ENCODE measurements around the gene ELMOD1. TPM values are rescaled to one million over a fixed set of nuclear protein-coding genes. Genes with fewer than 3 reads are reported as not detected.

The ELMOD1 gene
- total RNA-seq, 2 experiments from 2014 or later, result not detected

GRCh38 chr11:107707215-107707671, 116.3 kb downstream of the ELMOD1 start:
- DNase-seq, result no peak
- CTCF ChIA-PET, result no interaction called here
- TF ChIP-seq CTCF (IDR thresholded peaks at IDR 0.05), result no peak
- no peak overlapping the region for H3K27ac Mint-ChIP-seq
- H3K4me3 ChIP-seq (ENCODE audit: low read length), result no peak overlapping the region
- no peaks in the 10 kb centered on the region for H3K9me3 ChIP-seq (ENCODE audit: control insufficient read depth in 1 of 2, insufficient read depth in 1 of 2, low read length in 2 of 2)
- no peaks in the 10 kb centered on the region for H3K9me3 Mint-ChIP-seq
- POLR2A ChIA-PET, result no interaction called here
- H3K4me1 Mint-ChIP-seq (ENCODE audit: low read depth), result no peaks in the 10 kb centered on the region
- no peak overlapping the region for H3K4me3 Mint-ChIP-seq
- intact Hi-C loops (cut with DNase I, micrococcal nuclease), result no loop called here
- no peaks in the 10 kb centered on the region for H3K4me1 ChIP-seq (ENCODE audit: insufficient read depth, low read length)
- peaks cover 0 to 2% of the 10 kb centered on the region in 2 experiments for H3K27me3 ChIP-seq (ENCODE audit: control insufficient read depth in 1 of 2, insufficient read depth in 2 of 2, low read length in 2 of 2)
- no peaks in the 10 kb centered on the region for H3K36me3 Mint-ChIP-seq (ENCODE audit: low read depth)
- H3K27ac ChIP-seq (ENCODE audit: low read depth in 1 of 2, low read length in 2 of 2), result no peak overlapping the region
- H3K36me3 ChIP-seq (ENCODE audit: insufficient read depth, low read length), result no peaks in the 10 kb centered on the region
- no peak for ATAC-seq (ENCODE audit: poor library complexity)
- H3K27me3 Mint-ChIP-seq, result peaks cover 47% of the 10 kb centered on the region

- no peaks in the 10 kb centered on the region for H3K36me3 Mint-ChIP-seq (ENCODE audit: low read depth)
- DNase-seq, result no peak
- intact Hi-C loops (cut with DNase I, micrococcal nuclease), result no loop called here
- ChIA-PET POLR2A (no interaction called here), CTCF (no interaction called here)
- Histone ChIP-seq H3K27me3 (ENCODE audit: control insufficient read depth in 1 of 2, insufficient read depth in 2 of 2, low read length in 2 of 2) (peaks cover 0 to 2% of the 10 kb centered on the region in 2 experiments), H3K4me3 (ENCODE audit: low read length) (no peak overlapping the region), H3K9me3 (ENCODE audit: control insufficient read depth in 1 of 2, insufficient read depth in 1 of 2, low read length in 2 of 2) (no peaks in the 10 kb centered on the region), H3K36me3 (ENCODE audit: insufficient read depth, low read length) (no peaks in the 10 kb centered on the region), H3K27ac (ENCODE audit: low read depth in 1 of 2, low read length in 2 of 2) (no peak overlapping the region), H3K4me1 (ENCODE audit: insufficient read depth, low read length) (no peaks in the 10 kb centered on the region)
- peaks cover 51% of the 10 kb centered on the region for H3K27me3 Mint-ChIP-seq
- no peak overlapping the region for H3K27ac Mint-ChIP-seq
- no peak for TF ChIP-seq CTCF (IDR thresholded peaks at IDR 0.05)
- no peak for ATAC-seq (ENCODE audit: poor library complexity)
- H3K9me3 Mint-ChIP-seq, result no peaks in the 10 kb centered on the region
- H3K4me1 Mint-ChIP-seq (ENCODE audit: low read depth), result no peaks in the 10 kb centered on the region
- H3K4me3 Mint-ChIP-seq, result no peak overlapping the region
Measured at GRCh38 chr11:107707807-107708206, 116.9 kb downstream of the ELMOD1 start.

GRCh38 chr11:107708792-107709191, 117.8 kb downstream of the ELMOD1 start:
- no peaks in the 10 kb centered on the region for H3K9me3 ChIP-seq (ENCODE audit: control insufficient read depth in 1 of 2, insufficient read depth in 1 of 2, low read length in 2 of 2)
- no peak overlapping the region for H3K27ac ChIP-seq (ENCODE audit: low read depth in 1 of 2, low read length in 2 of 2)
- no peaks in the 10 kb centered on the region for H3K4me1 ChIP-seq (ENCODE audit: insufficient read depth, low read length)
- no peak for TF ChIP-seq CTCF (IDR thresholded peaks at IDR 0.05)
- Mint-ChIP-seq H3K36me3 (ENCODE audit: low read depth) (no peaks in the 10 kb centered on the region), H3K27ac (no peak overlapping the region), H3K9me3 (no peaks in the 10 kb centered on the region), H3K4me3 (no peak overlapping the region), H3K27me3 (peaks cover 47% of the 10 kb centered on the region), H3K4me1 (ENCODE audit: low read depth) (no peaks in the 10 kb centered on the region)
- no peak for ATAC-seq (ENCODE audit: poor library complexity)
- DNase-seq, result no peak
- intact Hi-C loops (cut with DNase I, micrococcal nuclease), result no loop called here
- POLR2A ChIA-PET, result no interaction called here
- peaks cover 0 to 2% of the 10 kb centered on the region in 2 experiments for H3K27me3 ChIP-seq (ENCODE audit: control insufficient read depth in 1 of 2, insufficient read depth in 2 of 2, low read length in 2 of 2)
- H3K4me3 ChIP-seq (ENCODE audit: low read length), result no peak overlapping the region
- no peaks in the 10 kb centered on the region for H3K36me3 ChIP-seq (ENCODE audit: insufficient read depth, low read length)
- CTCF ChIA-PET, result no interaction called here

All from CD4-positive, alpha-beta T cell (primary cell).